ELF-1 (cell line): ENCODE measurements around the gene LARP6.
"Not testable (repeated sequence)": the region's sequence is repeated elsewhere in the genome, so short reads cannot be mapped to it uniquely, and the experiment has no call there.

Source experiments
- DNase-seq: peaks from one replicate; pipeline ENCODE4 v3.0.0-alpha.2; 2016; ENCODE audit warnings: low read depth, low spot score

The LARP6 gene

GRCh38 chr15:70853973-70854665 lies at the start of gene LARP6:
LARP6 (minus strand) TSS chr15:70854157; CDS start chr15:70854088, 69 bp downstream.
- DNase-seq: peak; percentile 42

GRCh38 chr15:70902107-70902506 lies 48.1 kb upstream of the LARP6 start:
- DNase-seq: peak; percentile 32

- DNase-seq: no peak
Observed at GRCh38 chr15:70892912-70893560, 39.1 kb upstream of the LARP6 start.

DNA sequence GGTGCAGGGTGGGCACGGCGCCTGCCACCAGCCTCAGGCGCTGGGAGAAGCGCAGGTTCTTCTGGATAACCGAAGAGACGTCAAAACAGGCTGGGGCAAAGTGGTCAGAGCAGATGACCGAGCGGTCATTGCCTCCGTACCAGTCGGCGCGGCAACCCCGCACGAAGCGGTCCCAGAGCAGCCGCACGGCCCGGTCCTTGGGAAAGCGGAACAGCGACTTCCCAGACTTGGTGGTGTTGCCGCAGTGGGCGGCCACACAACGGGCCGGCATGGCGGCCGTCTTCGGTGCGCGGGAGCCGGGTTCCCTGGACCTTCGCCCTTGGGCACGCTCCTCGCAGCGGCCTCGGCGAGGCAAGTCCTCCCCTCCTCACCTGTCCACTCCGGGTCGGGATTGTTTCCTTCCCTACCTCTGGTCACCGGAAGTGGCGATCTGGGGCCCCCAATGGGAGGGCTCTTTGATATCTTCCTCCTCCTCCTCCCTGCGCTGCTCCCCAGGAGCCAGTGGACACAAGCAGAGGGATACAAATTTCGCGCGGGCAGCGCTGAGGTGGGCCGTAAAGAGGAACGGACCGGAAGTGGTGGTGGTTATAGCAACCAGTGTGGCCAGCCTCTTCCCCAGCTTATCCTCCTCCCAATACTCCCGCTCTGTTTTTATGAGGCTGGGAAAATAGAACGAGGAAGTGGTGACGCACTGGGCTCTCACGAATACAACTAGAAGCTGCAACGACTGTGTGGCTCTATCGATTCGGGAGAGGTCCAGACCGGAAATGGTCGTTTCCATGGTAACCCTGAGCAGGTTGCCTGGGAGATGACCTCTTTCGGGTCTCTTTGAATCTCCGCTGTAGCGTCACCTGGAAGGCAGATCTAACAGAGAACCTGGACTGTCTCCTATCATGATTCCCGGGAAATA lies 38.3 kb upstream of the LARP6 start, which contains the start of the genes LRRC49 and THAP10:
LRRC49 (plus strand) TSS at position 825 of the 910 bp plus-strand sequence; CDS start at position 894, 69 bp downstream.
THAP10 (minus strand) TSS at position 432 of the 910 bp plus-strand sequence; CDS start at position 271, 161 bp downstream.
- DNase-seq: peak; percentile 96

GRCh38 chr15:70882361-70882760 lies 28.4 kb upstream of the LARP6 start:
- DNase-seq: no peak

DNA sequence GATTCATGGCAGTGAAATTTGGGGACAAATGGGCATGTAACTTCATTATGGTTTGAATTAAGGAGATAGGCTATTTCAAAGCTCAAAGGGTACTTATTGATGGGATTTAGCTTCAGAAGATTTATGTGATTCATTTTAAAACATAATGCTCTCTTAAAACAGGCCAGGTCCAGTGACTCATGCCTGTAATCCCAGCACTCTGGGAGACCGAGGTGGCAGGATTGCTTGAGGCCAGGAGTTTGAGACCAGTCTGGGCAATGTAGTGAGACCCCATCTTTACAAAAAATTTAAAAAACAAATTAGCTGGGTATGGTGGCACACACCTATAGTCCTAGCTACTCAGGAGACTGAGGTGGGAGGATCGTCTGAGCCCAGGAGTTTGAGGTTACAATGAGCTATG lies 26.8 kb upstream of the LARP6 start:
- no peak for DNase-seq

DNA sequence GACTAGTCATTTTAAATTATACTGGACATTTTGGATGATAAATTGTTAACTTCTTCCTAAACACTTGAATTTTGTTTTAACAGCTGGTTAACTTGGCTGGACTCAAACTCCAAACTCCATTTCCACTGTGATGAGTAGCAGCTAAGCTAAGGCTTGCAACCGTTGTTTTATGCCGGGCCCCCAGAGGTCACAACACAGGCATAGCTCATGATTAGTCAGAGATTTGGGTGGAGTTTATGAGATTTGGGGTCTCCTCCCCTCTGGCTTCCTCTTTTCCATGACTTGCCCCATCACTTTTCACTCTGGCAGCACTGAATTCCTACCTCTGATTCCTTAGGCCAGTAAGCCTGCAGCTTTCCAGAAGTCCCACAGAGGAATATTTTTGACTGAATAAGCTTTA lies 25.4 kb upstream of the LARP6 start:
- no peak for DNase-seq

- DNase-seq: no peak
Observed at GRCh38 chr15:70876683-70877082, 22.7 kb upstream of the LARP6 start.

DNA sequence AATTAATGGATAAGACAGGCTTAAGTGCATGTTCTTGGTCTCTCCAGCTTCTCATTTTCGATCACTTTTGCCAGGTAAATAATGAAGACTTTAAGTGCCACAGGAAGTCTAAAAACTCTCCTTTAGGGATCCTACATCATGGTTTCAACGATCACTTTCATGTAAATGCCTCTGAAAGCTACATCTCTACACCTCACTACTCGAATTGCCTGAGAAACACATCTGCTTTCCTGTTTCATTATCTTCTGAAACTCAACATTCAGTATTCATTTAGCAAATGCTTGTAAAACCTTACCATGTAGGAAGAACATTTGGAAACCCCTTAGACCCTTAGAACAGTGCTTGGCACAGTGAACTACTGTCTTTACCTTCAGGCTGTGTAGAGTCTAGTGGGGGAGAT lies 22.1 kb upstream of the LARP6 start:
- DNase-seq: no peak

GRCh38 chr15:70875001-70875782 lies 21.2 kb upstream of the LARP6 start:
- no peak for DNase-seq

DNA sequence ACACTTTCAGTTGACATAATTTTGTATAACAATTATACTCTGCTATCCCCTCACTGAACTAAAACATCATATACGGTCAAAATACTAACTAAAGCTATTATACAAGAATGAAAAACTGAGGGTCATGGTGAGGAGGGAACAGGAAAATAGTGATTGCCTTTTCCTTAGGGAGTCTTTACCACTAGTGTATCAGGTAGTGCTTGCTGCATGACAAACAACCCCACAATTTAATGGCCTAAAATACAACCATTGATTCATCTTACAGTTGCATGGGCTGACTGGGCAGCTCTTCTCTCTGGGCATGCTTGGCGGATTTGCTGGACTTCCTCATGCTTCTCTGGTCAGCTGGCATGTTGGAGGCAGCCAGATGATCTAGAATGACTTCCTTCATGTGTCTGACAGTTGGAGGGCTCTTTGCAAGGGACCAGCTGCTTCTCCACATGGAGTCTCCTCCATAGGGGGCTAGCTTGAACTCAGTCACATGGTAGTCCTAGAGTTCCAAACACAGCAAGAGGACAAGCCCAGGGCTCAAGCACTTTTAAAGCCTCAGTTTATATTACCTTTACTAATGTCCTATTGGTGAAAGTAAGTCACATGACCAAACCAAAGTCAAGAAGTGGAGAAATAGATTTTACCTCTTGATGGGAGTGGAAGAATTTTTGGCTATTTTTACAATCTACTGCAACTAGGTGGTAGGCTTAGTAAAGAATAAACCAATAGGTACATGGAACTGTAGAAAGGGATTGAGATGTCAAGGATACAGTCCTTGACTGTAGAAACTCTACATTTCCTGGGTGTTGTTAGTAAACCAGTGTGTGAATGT lies 19.5 kb upstream of the LARP6 start:
- DNase-seq: no peak

- not testable (repeated sequence) for DNase-seq
Observed at GRCh38 chr15:70871490-70871889, 17.5 kb upstream of the LARP6 start.

DNA sequence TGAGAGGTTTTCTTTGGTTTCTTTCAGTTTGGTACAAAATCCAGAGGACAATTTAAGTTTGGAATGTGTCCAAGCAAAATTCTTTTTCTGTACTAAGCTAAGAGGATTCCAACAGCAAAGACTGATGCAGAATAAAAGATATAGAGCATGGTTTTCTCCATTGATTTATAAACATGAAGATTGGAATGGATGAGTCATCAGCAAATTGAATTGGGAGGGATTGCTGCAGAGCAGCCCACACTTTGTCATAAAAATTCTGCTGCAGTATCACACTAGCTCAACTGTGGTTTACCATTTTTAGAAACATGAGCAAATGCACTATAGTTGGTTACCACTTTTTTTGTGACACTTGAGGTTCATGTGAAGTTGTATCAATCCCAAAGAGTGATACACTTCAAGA lies 16.1 kb upstream of the LARP6 start:
- no peak for DNase-seq

GRCh38 chr15:70869346-70869745 lies 15.4 kb upstream of the LARP6 start:
- DNase-seq: no peak

DNA sequence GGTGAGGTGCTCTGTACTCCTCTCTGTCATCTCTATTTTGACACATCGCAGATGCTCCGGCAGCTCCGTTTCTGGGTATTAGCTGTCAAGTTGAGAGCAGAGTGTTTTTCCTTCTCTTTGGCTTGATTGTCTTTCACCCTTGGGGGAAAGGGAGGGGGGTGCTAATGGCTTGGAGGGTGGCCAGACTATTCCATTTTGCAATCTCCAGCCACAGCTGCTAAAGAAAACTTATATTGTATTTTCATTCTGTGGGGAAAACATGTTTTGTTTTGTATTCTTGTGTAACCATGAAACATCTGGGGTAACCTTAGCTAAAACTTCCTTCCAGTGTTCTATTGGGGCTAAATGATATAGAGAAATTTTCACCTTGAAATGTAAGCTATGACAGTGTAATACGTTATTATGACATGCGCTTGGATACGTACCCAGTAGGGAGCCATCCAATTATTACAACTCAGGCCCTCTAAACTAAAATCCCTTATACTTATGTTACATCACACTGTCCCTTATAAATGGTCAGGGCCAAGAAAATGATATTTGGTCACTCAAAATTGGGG lies 14.0 kb upstream of the LARP6 start:
- DNase-seq: no peak

DNA sequence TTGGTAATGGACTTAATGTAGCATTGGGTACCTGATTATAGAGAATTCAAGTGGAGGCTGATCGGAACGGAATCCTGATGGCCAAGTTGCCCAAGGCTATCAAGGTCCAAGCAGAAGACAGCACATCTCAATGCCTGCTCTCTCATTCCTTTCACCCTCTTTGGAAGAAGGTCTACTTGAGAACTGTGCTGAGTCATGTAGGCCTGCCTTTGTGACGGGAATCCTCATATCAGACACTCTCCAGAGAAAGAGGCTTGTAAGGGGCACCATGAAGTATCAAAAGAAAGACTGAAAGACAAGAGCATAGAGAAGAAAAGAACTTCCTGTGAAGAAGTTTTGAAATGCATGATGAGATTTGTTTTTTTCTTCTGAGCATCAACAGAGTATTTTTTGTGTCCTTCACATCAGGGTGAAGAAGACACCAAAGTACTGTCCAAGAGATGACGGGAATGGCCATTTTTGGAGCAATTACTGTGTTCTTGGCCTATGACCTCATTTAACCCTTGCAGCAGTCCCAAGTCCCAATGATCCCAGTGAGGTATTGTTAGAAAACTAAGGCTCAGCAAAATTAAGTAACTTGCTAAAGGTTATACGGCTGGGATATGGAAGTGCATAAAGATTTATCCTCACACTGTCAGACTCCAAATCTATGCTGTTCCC lies 13.2 kb upstream of the LARP6 start:
- no peak for DNase-seq

DNA sequence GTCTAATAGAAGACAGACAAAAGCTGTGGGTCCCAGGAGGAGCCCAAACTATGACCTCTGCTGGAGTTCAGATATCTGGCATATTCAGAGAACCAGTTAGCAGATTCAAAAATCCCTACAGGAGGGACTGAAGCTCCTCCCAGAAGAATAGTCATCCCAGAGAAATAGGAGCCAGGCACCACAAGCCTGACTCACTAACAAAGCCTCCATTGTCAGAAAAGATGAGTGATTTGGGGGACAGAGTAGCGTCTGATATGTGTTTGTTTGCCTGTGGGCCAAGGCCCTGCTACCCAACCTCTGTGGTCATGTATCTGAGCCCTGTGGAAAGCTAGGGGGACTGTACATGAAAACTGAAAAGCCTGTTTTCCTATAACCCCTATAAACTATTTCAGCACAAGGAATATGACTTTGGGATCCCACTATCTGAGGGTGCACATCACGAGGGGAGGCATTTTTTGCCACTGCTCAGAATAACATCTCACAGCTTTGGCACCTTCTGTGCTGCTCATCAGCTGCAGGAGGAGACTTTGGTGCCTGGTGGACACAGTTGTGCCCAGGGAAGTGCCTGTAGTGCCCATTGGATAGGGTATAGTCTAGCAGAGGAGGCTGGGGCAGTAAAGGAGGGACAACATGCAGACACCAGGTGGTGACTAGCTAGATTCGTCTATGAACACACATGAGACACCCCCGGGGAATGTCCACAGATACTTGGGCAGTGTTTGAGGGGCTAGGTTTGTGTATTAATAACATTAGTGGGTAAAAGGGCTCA lies 9.7 kb upstream of the LARP6 start:
- DNase-seq: no peak

DNA sequence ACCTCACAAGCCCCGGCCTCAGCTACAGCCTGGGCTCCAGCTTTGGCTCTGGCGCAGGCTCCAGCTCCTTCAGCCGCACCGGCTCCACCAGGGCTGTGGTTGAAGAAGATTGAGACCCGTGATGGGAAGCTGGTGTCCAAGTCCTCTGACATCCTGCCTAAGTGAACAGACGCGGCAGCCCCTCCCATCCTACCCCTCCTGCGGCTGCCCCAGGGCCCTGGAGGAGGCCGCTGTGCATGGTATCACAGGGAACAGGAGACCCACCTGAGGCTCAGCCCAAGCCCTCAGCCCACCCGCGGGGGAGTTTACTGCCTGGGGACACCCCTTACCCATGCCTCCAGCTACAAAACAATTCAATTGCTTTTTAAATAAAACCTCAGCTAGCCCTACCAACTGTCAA lies 6.0 kb upstream of the LARP6 start:
- DNase-seq: no peak
